ENCODE results near the gene CRIP2. TPM values are rescaled to one million over a fixed set of nuclear protein-coding genes. Genes with fewer than 3 reads are reported as not detected.
A peak's percentile ranks its signal among the peaks of the same experiment; 100 is the strongest.

Gene CRIP2
- total and polyA plus RNA-seq, 2 of the 13 experiments (the other 11 are each of a cell fraction or from before 2014, with no cell fraction given) = 31.6 to 37.9 TPM

DNA sequence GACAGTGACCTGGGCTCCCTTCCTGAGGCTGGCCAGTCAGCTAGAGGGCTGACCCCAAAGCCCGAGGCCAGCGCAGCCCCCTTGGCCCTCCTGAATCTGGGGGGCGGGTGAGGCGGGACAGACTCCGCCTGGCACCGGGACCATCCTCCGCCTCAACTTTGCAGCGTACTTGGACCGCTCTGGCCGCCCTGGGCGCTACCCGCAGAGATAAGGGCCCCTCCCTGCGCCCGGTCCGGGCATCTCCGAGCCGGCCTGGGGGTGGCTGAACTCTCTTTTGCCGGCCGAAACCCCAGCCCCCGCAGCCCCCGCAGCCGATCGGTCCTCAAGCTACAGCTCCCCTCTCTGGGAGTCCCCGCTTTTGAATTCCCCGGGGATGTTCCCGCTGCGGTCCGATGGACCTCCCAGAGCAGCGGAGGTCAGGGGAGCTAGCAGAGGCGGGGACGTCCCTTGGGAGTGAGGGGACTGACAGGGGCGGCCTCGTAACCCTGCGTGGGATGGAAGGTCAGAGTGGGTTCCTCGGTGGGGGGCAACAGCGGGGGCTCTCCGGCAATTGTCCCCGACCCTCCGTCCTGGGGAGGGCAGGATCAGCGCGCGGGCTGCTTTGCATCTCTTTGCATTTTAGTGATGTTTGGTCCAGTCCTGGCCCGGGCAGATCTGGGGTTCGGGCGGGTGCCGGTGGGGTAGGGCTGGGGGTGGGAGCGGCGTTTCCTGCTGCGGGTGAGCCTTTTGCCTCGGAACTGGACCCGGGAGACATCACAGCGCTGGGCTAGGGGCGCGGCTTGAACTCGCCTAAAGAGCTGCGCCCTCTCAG, 11.7 kb downstream of the CRIP2 start, which contains the start of gene CRIP1:
TSS of gene CRIP1 (plus strand) at position 724 of the 811 bp plus-strand sequence. CDS start 374 bp downstream, outside the sequence.
- Histone ChIP-seq H3K27me3 (ENCODE audit: control insufficient read depth in 1 of 2, insufficient read depth in 2 of 2, low read length in 2 of 2) (peaks cover 2 to 32% of the 10 kb centered on the region in 2 experiments; a peak in 4 of 5 replicates), H3K9ac (ENCODE audit: insufficient read depth, low read depth, low read length) (peak within 1 kb of the TSS; percentile 75), H3K4me3 (replicated peaks in 1 of 3; ENCODE audit: insufficient read depth in 1 of 3, low read depth in 2 of 3, low read length in 3 of 3) (peak within 1 kb of the TSS; percentile 57 to 76 (median 68)), H3K36me3 (replicated peaks in 1 of 2; ENCODE audit: control insufficient read depth in 1 of 2, insufficient read depth in 2 of 2, low read length in 2 of 2) (no peaks in the 10 kb centered on the region), H3K27ac (ENCODE audit: extremely low read length, insufficient read depth, low read length) (peak within 1 kb of the TSS; percentile 39), H3K79me2 (ENCODE audit: insufficient read depth, low read length) (no peaks in the 10 kb centered on the region), H3K9me3 (ENCODE audit: low read length) (no peaks in the 10 kb centered on the region), H4K20me1 (ENCODE audit: insufficient read depth, low read length) (no peaks in the 10 kb centered on the region), H3K4me1 (ENCODE audit: insufficient read depth, low read length) (peaks cover 70% of the 10 kb centered on the region), H2AFZ (ENCODE audit: low read length) (no peak within 1 kb of the TSS), H3K4me2 (ENCODE audit: low read depth, low read length) (peak within 1 kb of the TSS; percentile 98)
- in situ Hi-C loops (cut with HindIII; ENCODE audit: extremely low pct_ligation_motif_present, low pct_unique_long_range_greater_than_20kb) = loop anchor here (5.0 kb wide), 2 partner anchors 41 to 109 kb away; partner anchors contain the start of gene TMEM121
- DNase-seq (ENCODE audit: low spot score) (no peak), FAIRE-seq (no peak), ATAC-seq (no peak)
- POLR2A ChIA-PET = interaction anchor here (0.8 to 1.1 kb wide), 4 partner anchors 10 to 88 kb away, joined by 3 read pairs; partner anchors contain the start of gene TEX22
- 8% methylated on average over 2 of the region's 56 CpGs for WGBS (ENCODE audit: low lambda C conversion rate)
- CTCF ChIA-PET (ENCODE audit: low intra/inter-chr PET ratio, low total read pairs) = interaction anchor here (1.6 to 1.7 kb wide), 2 partner anchors 38 to 116 kb away, joined by 6 to 13 read pairs; no protein-coding TSS in a partner anchor
- BruUV-seq (replicated peaks) = no TSS peak
- intact Hi-C loops (cut with micrococcal nuclease; ENCODE audit: unreplicated experiment) = loop anchor here (5.0 kb wide), 1 partner anchor 74 kb away; no protein-coding TSS in a partner anchor
- peak; percentile 10 for TF ChIP-seq HNRNPK (IDR thresholded peaks at IDR 0.05; ENCODE audit: low read depth, low read length, poor library complexity, severe bottlenecking)
- TF ChIP-seq, protein P1, sequence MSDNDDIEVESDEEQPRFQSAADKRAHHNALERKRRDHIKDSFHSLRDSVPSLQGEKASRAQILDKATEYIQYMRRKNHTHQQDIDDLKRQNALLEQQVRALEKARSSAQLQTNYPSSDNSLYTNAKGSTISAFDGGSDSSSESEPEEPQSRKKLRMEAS (IDR thresholded peaks at IDR 0.05) = peak; percentile 11; the same call in 1 of the 2 replicates
- peak; percentile 31; the same call in 1 of the 2 replicates for TF ChIP-seq ZNF543 (CRISPR knock-in tag; IDR thresholded peaks at IDR 0.05)
- 0 out of 2 replicates have a peak, but pooled peaks have one; percentile 5 for TF ChIP-seq TGIF2 (CRISPR knock-in tag; IDR thresholded peaks at IDR 0.05)
- TF ChIP-seq ZEB1 (IDR thresholded peaks at IDR 0.05; ENCODE audit: insufficient replicate concordance, low read depth) = peak; percentile 46
- TF ChIP-seq, protein P2, sequence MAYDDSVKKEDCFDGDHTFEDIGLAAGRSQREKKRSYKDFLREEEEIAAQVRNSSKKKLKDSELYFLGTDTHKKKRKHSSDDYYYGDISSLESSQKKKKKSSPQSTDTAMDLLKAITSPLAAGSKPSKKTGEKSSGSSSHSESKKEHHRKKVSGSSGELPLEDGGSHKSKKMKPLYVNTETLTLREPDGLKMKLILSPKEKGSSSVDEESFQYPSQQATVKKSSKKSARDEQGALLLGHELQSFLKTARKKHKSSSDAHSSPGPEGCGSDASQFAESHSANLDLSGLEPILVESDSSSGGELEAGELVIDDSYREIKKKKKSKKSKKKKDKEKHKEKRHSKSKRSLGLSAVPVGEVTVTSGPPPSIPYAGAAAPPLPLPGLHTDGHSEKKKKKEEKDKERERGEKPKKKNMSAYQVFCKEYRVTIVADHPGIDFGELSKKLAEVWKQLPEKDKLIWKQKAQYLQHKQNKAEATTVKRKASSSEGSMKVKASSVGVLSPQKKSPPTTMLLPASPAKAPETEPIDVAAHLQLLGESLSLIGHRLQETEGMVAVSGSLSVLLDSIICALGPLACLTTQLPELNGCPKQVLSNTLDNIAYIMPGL (CRISPR knock-in tag; IDR thresholded peaks at IDR 0.05; ENCODE audit: borderline replicate concordance in 1 of 2, low read depth in 1 of 2) = peak in 1 of 2 experiments; percentile 6; a peak in 1 of 4 replicates
- TF ChIP-seq, protein P3, sequence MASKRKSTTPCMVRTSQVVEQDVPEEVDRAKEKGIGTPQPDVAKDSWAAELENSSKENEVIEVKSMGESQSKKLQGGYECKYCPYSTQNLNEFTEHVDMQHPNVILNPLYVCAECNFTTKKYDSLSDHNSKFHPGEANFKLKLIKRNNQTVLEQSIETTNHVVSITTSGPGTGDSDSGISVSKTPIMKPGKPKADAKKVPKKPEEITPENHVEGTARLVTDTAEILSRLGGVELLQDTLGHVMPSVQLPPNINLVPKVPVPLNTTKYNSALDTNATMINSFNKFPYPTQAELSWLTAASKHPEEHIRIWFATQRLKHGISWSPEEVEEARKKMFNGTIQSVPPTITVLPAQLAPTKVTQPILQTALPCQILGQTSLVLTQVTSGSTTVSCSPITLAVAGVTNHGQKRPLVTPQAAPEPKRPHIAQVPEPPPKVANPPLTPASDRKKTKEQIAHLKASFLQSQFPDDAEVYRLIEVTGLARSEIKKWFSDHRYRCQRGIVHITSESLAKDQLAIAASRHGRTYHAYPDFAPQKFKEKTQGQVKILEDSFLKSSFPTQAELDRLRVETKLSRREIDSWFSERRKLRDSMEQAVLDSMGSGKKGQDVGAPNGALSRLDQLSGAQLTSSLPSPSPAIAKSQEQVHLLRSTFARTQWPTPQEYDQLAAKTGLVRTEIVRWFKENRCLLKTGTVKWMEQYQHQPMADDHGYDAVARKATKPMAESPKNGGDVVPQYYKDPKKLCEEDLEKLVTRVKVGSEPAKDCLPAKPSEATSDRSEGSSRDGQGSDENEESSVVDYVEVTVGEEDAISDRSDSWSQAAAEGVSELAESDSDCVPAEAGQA (IDR thresholded peaks at IDR 0.05; ENCODE audit: low read depth) = 0 out of 2 replicates have a peak, but pooled peaks have one; percentile 6
- TF ChIP-seq, protein P3 (CRISPR knock-in tag; IDR thresholded peaks at IDR 0.05; ENCODE audit: borderline replicate concordance) = no peak
- TF ChIP-seq MAZ (IDR thresholded peaks at IDR 0.05; ENCODE audit: borderline replicate concordance, low read depth, low read length) = no peak
- 0 out of 2 replicates have a peak, but pooled peaks have one; percentile 0 for TF ChIP-seq MAZ (CRISPR knock-in tag; IDR thresholded peaks at IDR 0.05; ENCODE audit: low read depth)
- no peak for TF ChIP-seq DNMT1 (CRISPR knock-in tag; IDR thresholded peaks at IDR 0.05)
- TF ChIP-seq, protein P4, sequence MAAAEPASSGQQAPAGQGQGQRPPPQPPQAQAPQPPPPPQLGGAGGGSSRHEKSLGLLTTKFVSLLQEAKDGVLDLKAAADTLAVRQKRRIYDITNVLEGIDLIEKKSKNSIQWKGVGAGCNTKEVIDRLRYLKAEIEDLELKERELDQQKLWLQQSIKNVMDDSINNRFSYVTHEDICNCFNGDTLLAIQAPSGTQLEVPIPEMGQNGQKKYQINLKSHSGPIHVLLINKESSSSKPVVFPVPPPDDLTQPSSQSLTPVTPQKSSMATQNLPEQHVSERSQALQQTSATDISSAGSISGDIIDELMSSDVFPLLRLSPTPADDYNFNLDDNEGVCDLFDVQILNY (CRISPR knock-in tag; conservative IDR thresholded peaks at IDR 0.05) = no peak
- TF ChIP-seq ZNF619 (CRISPR knock-in tag; IDR thresholded peaks at IDR 0.05) = no peak

All from HepG2 (cell line).